ENCODE results near the gene POLE. TPM values are rescaled to one million over a fixed set of nuclear protein-coding genes. Genes with fewer than 3 reads are reported as not detected.

The POLE gene
- total RNA-seq, 2 donors from 2014 or later: 41.3 to 45.7 TPM

DNA sequence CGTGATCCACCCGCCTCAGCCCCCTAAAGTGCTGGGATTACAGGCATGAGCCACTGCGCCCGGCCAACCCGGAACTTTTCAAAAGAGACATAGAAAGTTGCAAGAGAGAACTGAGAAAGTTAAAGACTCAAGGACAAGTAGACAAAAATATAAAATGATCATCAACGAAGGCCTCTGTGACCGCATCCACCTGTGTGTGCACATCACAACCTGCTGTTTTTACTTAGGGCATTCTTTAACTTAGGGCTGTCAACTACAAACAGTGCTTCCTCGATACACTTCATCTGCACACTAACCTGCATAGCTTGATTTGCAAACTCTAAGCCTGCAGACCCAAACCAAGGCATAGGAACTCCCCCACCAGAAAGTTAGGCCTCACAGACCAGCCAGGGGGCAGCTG lies 53.7 kb downstream of the POLE start:
- H3K9me3 ChIP-seq: no peaks in the 10 kb centered on the region
- no peak overlapping the region for H3K4me3 ChIP-seq
- DNase-seq (ENCODE audit: low spot score) (no peak), ATAC-seq (ENCODE audit: insufficient number of reproducible peaks, low FRiP score, low read depth) (no peak)
- H3K36me3 ChIP-seq: peaks cover 58% of the 10 kb centered on the region
- H3K4me1 ChIP-seq (ENCODE audit: control insufficient read depth in 1 of 2, low read depth in 2 of 2): no peaks in the 10 kb centered on the region
- no peak overlapping the region for H3K27ac ChIP-seq
- H3K27me3 ChIP-seq (replicated peaks; ENCODE audit: insufficient read depth): no peaks in the 10 kb centered on the region
- TF ChIP-seq, protein P1, sequence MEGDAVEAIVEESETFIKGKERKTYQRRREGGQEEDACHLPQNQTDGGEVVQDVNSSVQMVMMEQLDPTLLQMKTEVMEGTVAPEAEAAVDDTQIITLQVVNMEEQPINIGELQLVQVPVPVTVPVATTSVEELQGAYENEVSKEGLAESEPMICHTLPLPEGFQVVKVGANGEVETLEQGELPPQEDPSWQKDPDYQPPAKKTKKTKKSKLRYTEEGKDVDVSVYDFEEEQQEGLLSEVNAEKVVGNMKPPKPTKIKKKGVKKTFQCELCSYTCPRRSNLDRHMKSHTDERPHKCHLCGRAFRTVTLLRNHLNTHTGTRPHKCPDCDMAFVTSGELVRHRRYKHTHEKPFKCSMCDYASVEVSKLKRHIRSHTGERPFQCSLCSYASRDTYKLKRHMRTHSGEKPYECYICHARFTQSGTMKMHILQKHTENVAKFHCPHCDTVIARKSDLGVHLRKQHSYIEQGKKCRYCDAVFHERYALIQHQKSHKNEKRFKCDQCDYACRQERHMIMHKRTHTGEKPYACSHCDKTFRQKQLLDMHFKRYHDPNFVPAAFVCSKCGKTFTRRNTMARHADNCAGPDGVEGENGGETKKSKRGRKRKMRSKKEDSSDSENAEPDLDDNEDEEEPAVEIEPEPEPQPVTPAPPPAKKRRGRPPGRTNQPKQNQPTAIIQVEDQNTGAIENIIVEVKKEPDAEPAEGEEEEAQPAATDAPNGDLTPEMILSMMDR (IDR thresholded peaks at IDR 0.05): no peak

DNA sequence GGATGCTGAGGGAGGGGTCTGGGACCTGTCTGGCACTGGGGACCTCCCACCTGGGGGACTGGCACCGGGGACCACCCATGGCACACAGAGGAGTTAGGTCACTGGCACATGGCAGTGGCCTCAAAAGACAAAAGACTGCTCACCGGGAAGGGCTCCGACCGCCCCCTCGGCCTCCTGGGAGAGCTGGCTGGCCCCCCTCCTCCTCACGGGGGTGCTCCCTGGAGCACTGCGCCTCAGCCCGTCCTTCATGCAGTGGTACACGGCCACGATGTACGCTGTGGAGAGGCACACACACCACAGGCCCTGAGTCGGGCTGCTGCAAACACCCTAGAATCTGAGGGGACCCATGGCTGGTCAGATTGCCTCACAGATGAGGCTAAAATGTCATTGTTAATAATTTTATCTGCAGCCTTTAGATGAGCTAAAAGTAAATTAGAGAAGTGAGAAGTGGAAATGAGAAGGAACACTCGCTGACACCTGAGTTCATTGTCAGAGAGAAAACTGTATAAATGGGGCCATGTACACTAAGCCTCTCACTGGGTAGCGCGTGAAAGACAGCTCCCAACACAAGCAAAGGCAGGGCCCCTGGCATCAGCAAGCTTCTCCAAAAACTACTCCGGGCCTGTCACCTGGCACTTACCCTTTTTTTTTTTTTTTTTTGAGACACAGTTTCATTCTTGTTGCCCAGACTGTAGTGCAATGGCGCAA lies 54.5 kb downstream of the POLE start:
- no peaks in the 10 kb centered on the region for H3K9me3 ChIP-seq
- no peak overlapping the region for H3K4me3 ChIP-seq
- peaks cover 55% of the 10 kb centered on the region for H3K36me3 ChIP-seq
- H3K27me3 ChIP-seq (replicated peaks; ENCODE audit: insufficient read depth): no peaks in the 10 kb centered on the region
- TF ChIP-seq, protein P1 (IDR thresholded peaks at IDR 0.05): no peak
- H3K27ac ChIP-seq: no peak overlapping the region
- DNase-seq (ENCODE audit: low spot score) (no peak), ATAC-seq (ENCODE audit: insufficient number of reproducible peaks, low FRiP score, low read depth) (no peak)
- H3K4me1 ChIP-seq (ENCODE audit: control insufficient read depth in 1 of 2, low read depth in 2 of 2): no peaks in the 10 kb centered on the region

DNA sequence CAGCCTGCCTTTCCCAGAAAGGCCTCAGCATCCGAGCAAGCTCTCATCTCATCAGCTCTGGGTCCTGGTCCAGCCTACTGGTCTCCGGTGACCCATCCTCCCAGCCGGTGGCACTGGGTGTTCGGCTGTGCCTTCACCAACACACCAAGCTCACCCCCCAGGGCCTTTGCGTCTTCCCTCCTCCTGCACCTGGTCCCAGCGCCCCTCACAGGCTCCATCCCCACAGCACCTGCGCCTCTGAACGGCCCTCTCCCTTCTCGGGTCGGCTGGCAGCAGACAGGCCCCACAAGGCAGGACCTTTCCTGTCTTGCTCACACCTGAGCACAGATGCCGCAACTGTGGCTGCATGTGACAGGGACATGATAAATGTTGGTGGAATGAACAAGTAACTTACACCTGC lies 55.5 kb downstream of the POLE start:
- no peak for DNase-seq (ENCODE audit: low spot score)

DNA sequence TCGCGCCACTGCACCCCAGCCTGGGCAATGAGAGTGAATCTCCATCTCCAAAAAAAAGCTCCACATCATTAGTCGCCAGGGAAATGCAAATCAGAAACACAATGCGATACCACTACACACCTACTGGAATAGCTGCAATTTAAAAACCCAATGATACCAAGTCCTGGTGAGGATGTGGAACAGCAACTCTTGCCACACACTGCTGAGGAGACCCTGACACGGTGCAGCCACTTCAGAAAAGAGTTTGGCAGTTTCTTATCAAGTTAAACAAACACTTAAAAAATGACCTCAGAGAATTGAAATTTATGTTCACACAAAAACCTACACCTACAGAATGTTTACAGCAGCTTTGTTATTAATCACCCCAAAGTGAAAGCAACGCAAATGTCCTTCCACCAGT lies 56.5 kb downstream of the POLE start:
- ATAC-seq (ENCODE audit: insufficient number of reproducible peaks, low FRiP score, low read depth) (no peak), DNase-seq (ENCODE audit: low spot score) (no peak)
- peaks cover 44% of the 10 kb centered on the region for H3K36me3 ChIP-seq

More for the DNA sequence above, 55.5 kb downstream of the POLE start:
- H3K27ac ChIP-seq: no peak overlapping the region
- H3K4me3 ChIP-seq: no peak overlapping the region
- no peak for ATAC-seq (ENCODE audit: insufficient number of reproducible peaks, low FRiP score, low read depth)
- peaks cover 45% of the 10 kb centered on the region for H3K36me3 ChIP-seq
- TF ChIP-seq, protein P1 (IDR thresholded peaks at IDR 0.05): no peak
- no peaks in the 10 kb centered on the region for H3K4me1 ChIP-seq (ENCODE audit: control insufficient read depth in 1 of 2, low read depth in 2 of 2)
- no peaks in the 10 kb centered on the region for H3K9me3 ChIP-seq
- H3K27me3 ChIP-seq (replicated peaks; ENCODE audit: insufficient read depth): no peaks in the 10 kb centered on the region

DNA sequence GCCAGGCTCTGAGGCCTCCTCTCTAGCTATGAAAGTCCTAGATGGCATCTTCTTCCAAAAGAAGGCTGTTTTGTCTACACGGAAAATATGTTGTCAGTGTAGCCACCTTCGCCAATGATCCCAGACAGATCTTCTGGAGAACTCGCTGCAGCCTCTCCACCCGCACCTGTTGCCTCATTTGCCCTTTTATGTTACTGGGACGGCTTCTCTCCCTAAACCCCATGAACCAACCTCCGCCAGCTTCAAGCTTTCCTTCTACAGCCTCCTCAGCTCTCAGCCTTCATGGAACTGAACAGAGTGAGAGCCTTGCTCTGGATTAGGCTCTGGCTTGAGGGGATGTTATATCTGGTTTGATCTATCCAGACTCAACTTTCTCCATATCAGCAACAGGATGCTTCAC lies 57.8 kb downstream of the POLE start:
- DNase-seq (ENCODE audit: low spot score): no peak

More for the DNA sequence above, 56.5 kb downstream of the POLE start:
- Histone ChIP-seq H3K4me3 (no peak overlapping the region), H3K4me1 (ENCODE audit: control insufficient read depth in 1 of 2, low read depth in 2 of 2) (no peaks in the 10 kb centered on the region), H3K27me3 (replicated peaks; ENCODE audit: insufficient read depth) (no peaks in the 10 kb centered on the region), H3K9me3 (no peaks in the 10 kb centered on the region), H3K27ac (no peak overlapping the region)
- TF ChIP-seq, protein P1 (IDR thresholded peaks at IDR 0.05): no peak

More for the DNA sequence above, 57.8 kb downstream of the POLE start:
- Histone ChIP-seq H3K27ac (no peak overlapping the region), H3K4me1 (ENCODE audit: control insufficient read depth in 1 of 2, low read depth in 2 of 2) (no peaks in the 10 kb centered on the region), H3K36me3 (peaks cover 45% of the 10 kb centered on the region), H3K4me3 (no peak overlapping the region), H3K27me3 (replicated peaks; ENCODE audit: insufficient read depth) (no peaks in the 10 kb centered on the region), H3K9me3 (no peaks in the 10 kb centered on the region)
- TF ChIP-seq, protein P1 (IDR thresholded peaks at IDR 0.05): no peak
- ATAC-seq (ENCODE audit: insufficient number of reproducible peaks, low FRiP score, low read depth): no peak

Data from thoracic aorta (tissue), 2 donors.